Measurements from ENCODE around the gene SCRN2. TPM values are rescaled to one million over a fixed set of nuclear protein-coding genes. Genes with fewer than 3 reads are reported as not detected.

SCRN2 gene
- total RNA-seq, 1 donor from 2014 or later = 44.8 TPM

DNA sequence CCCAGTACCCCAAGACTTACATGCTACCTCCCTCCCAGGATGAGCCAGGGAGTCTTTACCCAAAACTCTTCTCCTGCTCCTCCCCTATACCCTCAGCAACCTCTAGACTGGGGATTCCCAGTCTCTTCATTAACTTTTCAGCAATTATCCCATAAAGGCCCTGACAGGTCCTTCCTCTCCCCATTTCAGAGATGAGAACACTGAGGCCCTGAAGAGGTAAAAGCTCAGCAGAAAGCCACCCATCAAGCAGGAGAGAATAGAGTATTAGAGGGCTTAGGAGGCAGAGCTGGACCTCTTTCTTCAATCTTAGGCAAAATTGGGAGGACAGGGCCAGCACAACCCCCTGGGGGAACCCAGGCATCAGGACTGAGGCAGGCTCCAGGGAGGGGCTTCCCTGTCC, 15.8 kb upstream of the SCRN2 start:
- peak overlapping the region; percentile 92 for H3K27ac Mint-ChIP-seq (ENCODE audit: unreplicated experiment)

DNA sequence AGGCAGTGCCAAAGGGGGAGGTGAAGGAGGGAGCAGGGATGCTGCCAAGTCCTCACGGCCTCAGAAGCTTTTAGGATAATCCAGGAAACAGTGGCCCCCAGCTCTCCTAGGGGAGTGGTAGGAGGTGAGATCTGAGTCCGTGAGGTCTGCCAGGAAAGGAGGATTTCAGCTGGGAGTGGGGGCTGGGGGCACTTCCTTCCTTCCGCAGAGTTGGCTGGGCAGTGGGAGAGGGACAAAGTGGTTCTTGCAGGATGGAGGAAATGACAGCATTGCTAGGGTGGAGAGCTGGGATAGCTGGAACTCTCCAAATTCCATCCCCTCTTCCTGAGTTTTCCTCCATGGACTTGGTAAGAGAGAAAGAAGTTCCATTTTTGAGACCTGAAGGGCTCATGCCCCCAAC, 14.7 kb upstream of the SCRN2 start:
- Mint-ChIP-seq H3K27ac (ENCODE audit: unreplicated experiment) (peak overlapping the region; percentile 92), H3K27me3 (ENCODE audit: unreplicated experiment) (peaks cover 12% of the 10 kb centered on the region), H3K9me3 (ENCODE audit: unreplicated experiment) (no peaks in the 10 kb centered on the region), H3K4me1 (ENCODE audit: unreplicated experiment) (peaks cover 73% of the 10 kb centered on the region), H3K4me3 (ENCODE audit: unreplicated experiment) (peak overlapping the region; percentile 89), H3K36me3 (ENCODE audit: low read depth, unreplicated experiment) (peaks cover 8% of the 10 kb centered on the region)
- DNase-seq (ENCODE audit: low spot score) = peak; percentile 61
- TF ChIP-seq, protein P1, sequence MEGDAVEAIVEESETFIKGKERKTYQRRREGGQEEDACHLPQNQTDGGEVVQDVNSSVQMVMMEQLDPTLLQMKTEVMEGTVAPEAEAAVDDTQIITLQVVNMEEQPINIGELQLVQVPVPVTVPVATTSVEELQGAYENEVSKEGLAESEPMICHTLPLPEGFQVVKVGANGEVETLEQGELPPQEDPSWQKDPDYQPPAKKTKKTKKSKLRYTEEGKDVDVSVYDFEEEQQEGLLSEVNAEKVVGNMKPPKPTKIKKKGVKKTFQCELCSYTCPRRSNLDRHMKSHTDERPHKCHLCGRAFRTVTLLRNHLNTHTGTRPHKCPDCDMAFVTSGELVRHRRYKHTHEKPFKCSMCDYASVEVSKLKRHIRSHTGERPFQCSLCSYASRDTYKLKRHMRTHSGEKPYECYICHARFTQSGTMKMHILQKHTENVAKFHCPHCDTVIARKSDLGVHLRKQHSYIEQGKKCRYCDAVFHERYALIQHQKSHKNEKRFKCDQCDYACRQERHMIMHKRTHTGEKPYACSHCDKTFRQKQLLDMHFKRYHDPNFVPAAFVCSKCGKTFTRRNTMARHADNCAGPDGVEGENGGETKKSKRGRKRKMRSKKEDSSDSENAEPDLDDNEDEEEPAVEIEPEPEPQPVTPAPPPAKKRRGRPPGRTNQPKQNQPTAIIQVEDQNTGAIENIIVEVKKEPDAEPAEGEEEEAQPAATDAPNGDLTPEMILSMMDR (IDR thresholded peaks at IDR 0.05; ENCODE audit: unreplicated experiment) = no peak

More for the DNA sequence above, 15.8 kb upstream of the SCRN2 start:
- Mint-ChIP-seq H3K4me1 (ENCODE audit: unreplicated experiment) (peaks cover 72% of the 10 kb centered on the region), H3K9me3 (ENCODE audit: unreplicated experiment) (no peaks in the 10 kb centered on the region), H3K4me3 (ENCODE audit: unreplicated experiment) (no peak overlapping the region), H3K36me3 (ENCODE audit: low read depth, unreplicated experiment) (peaks cover 8% of the 10 kb centered on the region), H3K27me3 (ENCODE audit: unreplicated experiment) (peaks cover 12% of the 10 kb centered on the region)
- TF ChIP-seq, protein P1 (IDR thresholded peaks at IDR 0.05; ENCODE audit: unreplicated experiment) = no peak
- DNase-seq (ENCODE audit: low spot score) = no peak

DNA sequence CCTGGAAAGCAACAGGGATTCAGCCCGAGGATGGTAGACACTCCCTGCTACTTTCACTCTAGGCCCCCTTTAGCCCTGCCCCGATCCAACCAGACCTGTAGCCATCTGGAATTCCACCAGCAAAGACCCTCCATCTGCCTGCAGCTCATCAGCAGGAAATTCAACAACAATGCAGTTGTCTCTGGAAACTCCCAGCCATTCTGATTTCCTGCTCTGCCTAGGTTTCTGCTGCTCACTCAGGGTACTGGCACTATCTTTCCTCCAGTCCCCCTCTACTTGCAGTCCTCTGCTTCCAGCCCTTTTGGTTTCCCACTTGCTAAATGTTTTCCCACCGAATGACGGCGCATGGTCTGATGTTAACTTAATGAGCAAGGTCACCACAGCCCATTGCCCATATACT, 12.5 kb upstream of the SCRN2 start:
- no peak for DNase-seq (ENCODE audit: low spot score)
- H3K36me3 Mint-ChIP-seq (ENCODE audit: low read depth, unreplicated experiment) = peaks cover 12% of the 10 kb centered on the region
- peaks cover 11% of the 10 kb centered on the region for H3K27me3 Mint-ChIP-seq (ENCODE audit: unreplicated experiment)
- H3K4me3 Mint-ChIP-seq (ENCODE audit: unreplicated experiment) = peak overlapping the region; percentile 89
- peaks cover 88% of the 10 kb centered on the region for H3K4me1 Mint-ChIP-seq (ENCODE audit: unreplicated experiment)
- TF ChIP-seq, protein P1 (IDR thresholded peaks at IDR 0.05; ENCODE audit: unreplicated experiment) = no peak
- H3K9me3 Mint-ChIP-seq (ENCODE audit: unreplicated experiment) = no peaks in the 10 kb centered on the region
- peak overlapping the region; percentile 92 for H3K27ac Mint-ChIP-seq (ENCODE audit: unreplicated experiment)

DNA sequence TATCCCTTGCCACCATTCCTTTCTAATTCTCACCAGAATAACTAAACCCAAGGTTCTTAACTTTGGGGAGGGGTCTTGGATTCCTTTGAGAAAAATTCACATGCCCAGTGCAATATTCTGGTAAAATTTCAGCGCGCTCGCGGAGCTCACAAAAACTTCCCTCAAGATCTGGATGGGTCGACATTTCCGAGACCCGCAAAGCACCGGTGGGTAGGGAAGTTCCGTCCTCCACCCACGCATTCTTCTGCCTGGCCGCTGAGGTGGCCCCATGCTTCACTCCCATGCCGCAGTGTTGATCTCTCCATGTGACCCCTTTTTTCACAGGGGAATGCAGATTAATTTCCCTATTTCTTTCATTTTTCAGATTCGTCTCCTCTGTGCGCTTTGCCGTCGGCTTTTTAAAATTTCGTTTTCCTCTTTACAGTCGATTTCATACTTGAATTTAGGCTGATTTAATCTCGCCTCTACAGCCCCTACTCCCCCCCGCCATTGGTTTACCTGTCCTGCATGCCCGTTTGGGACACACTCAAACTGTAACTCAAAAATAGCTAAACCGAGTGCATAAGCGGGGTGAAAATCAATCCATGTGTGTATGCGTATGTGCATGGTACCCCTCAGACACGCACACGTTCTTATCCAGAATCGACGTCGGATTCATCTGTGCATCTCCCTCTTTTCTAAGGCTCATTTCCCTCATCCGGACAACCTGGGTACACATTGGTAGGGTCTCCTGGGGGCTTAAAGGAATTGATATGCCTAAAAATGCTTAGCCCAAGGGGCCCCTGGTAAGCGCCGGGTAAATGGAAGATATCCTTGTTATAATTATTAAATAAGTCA, 11.3 kb upstream of the SCRN2 start:
- peaks cover 80% of the 10 kb centered on the region for H3K4me1 Mint-ChIP-seq (ENCODE audit: unreplicated experiment)
- H3K27me3 Mint-ChIP-seq (ENCODE audit: unreplicated experiment) = peaks cover 9% of the 10 kb centered on the region

DNA sequence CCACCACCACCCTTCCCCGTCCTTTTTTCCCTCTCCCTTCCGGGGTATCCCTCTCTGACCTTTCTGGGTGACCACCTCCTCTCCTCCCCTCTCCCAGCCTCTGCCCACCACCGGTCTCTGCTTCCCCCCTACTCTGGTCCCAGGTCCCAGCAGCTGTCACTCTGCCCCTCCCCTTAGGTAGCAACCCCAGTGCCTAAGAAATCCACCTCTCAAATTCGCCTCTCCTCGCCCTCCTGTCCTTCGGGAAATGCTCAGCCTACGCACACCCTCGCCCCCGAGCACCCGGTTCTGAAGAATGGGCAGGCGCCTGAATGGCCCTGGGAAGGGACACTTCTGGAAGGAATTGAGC, 10.7 kb upstream of the SCRN2 start:
- no peak for DNase-seq (ENCODE audit: low spot score)
- H3K36me3 Mint-ChIP-seq (ENCODE audit: low read depth, unreplicated experiment) = peaks cover 12% of the 10 kb centered on the region
- no peaks in the 10 kb centered on the region for H3K9me3 Mint-ChIP-seq (ENCODE audit: unreplicated experiment)
- H3K27ac Mint-ChIP-seq (ENCODE audit: unreplicated experiment) = peak overlapping the region; percentile 54
- TF ChIP-seq, protein P1 (IDR thresholded peaks at IDR 0.05; ENCODE audit: unreplicated experiment) = no peak
- peaks cover 74% of the 10 kb centered on the region for H3K4me1 Mint-ChIP-seq (ENCODE audit: unreplicated experiment)
- peak overlapping the region; percentile 74 for H3K4me3 Mint-ChIP-seq (ENCODE audit: unreplicated experiment)
- H3K27me3 Mint-ChIP-seq (ENCODE audit: unreplicated experiment) = peaks cover 9% of the 10 kb centered on the region

More for the DNA sequence above, 11.3 kb upstream of the SCRN2 start:
- H3K9me3 Mint-ChIP-seq (ENCODE audit: unreplicated experiment) = no peaks in the 10 kb centered on the region
- peaks cover 12% of the 10 kb centered on the region for H3K36me3 Mint-ChIP-seq (ENCODE audit: low read depth, unreplicated experiment)
- H3K4me3 Mint-ChIP-seq (ENCODE audit: unreplicated experiment) = peak overlapping the region; percentile 74
- no peak for DNase-seq (ENCODE audit: low spot score)
- TF ChIP-seq, protein P1 (IDR thresholded peaks at IDR 0.05; ENCODE audit: unreplicated experiment) = no peak
- peak overlapping the region; percentile 54 for H3K27ac Mint-ChIP-seq (ENCODE audit: unreplicated experiment)
